Measurements from ENCODE around the gene ADAMTS13. TPM values are rescaled to one million over a fixed set of nuclear protein-coding genes. Genes with fewer than 3 reads are reported as not detected.

Gene ADAMTS13
- total RNA-seq, 6 experiments from 2014 or later, result 8.1 to 27.7 (median 11.3) TPM

- H3K36me3 ChIP-seq, result no peaks in the 10 kb centered on the region
These were observed 37.3 kb upstream of the ADAMTS13 start for GRCh38 chr9:133384736-133385321.

GRCh38 chr9:133385452-133385851 is 36.7 kb upstream of the ADAMTS13 start:
- TF ChIP-seq POLR2A (IDR thresholded peaks at IDR 0.05) (no peak), CTCF (IDR thresholded peaks at IDR 0.05) (no peak)
- intact Hi-C loops (cut with DNase I), result loop anchor here in 1 of 2 donors (10.0 kb wide), 1 partner anchor 51 kb away; the partner anchor contains the start of gene SURF6
- no peaks in the 10 kb centered on the region for H3K9me3 ChIP-seq
- no CpG with 5 or more reads among the region's 14 CpGs for WGBS (ENCODE audit: insufficient coverage, low coverage, low lambda C conversion rate, missing lambda C conversion rate)
- no peak overlapping the region for H3K27ac ChIP-seq
- H3K36me3 ChIP-seq, result no peaks in the 10 kb centered on the region
- ATAC-seq, result no peak
- DNase-seq, result no peak
- no peaks in the 10 kb centered on the region for H3K27me3 ChIP-seq
- no peaks in the 10 kb centered on the region for H3K4me1 ChIP-seq
- no peak overlapping the region for H3K4me3 ChIP-seq

More at GRCh38 chr9:133384736-133385321, 37.3 kb upstream of the ADAMTS13 start:
- WGBS (ENCODE audit: insufficient coverage, low coverage, low lambda C conversion rate, missing lambda C conversion rate), result 87% methylated on average over 13 of the region's 17 CpGs
- H3K27ac ChIP-seq, result no peak overlapping the region
- H3K4me1 ChIP-seq, result no peaks in the 10 kb centered on the region
- intact Hi-C loops (cut with DNase I), result loop anchor here in 1 of 2 donors (10.0 kb wide), 1 partner anchor 50 kb away; the partner anchor contains the start of gene SURF6
- DNase-seq, result no peak
- no peak for TF ChIP-seq POLR2A (IDR thresholded peaks at IDR 0.05)
- no peak for TF ChIP-seq CTCF (IDR thresholded peaks at IDR 0.05)
- no peak overlapping the region for H3K4me3 ChIP-seq
- no peak for ATAC-seq
- no peaks in the 10 kb centered on the region for H3K9me3 ChIP-seq
- no peaks in the 10 kb centered on the region for H3K27me3 ChIP-seq

GRCh38 chr9:133386338-133386737 is 35.8 kb upstream of the ADAMTS13 start:
- Histone ChIP-seq H3K4me1 (no peaks in the 10 kb centered on the region), H3K36me3 (no peaks in the 10 kb centered on the region), H3K27me3 (no peaks in the 10 kb centered on the region), H3K4me3 (no peak overlapping the region), H3K9me3 (no peaks in the 10 kb centered on the region), H3K27ac (no peak overlapping the region)
- no peak for DNase-seq
- intact Hi-C loops (cut with DNase I), result loop anchor here in 1 of 2 donors (10.0 kb wide), 1 partner anchor 52 kb away; the partner anchor contains the start of gene SURF6
- WGBS (ENCODE audit: insufficient coverage, low coverage, low lambda C conversion rate, missing lambda C conversion rate), result no CpG with 5 or more reads among the region's 13 CpGs
- TF ChIP-seq POLR2A (IDR thresholded peaks at IDR 0.05), result no peak
- TF ChIP-seq CTCF (IDR thresholded peaks at IDR 0.05), result no peak
- no peak for ATAC-seq

- WGBS (ENCODE audit: insufficient coverage, low coverage, low lambda C conversion rate, missing lambda C conversion rate), result 87% methylated on average over 9 of the region's 9 CpGs
- no peak for DNase-seq
- Histone ChIP-seq H3K27me3 (no peaks in the 10 kb centered on the region), H3K27ac (no peak overlapping the region), H3K4me1 (no peaks in the 10 kb centered on the region), H3K4me3 (no peak overlapping the region), H3K36me3 (no peaks in the 10 kb centered on the region), H3K9me3 (no peaks in the 10 kb centered on the region)
- no peak for TF ChIP-seq CTCF (IDR thresholded peaks at IDR 0.05)
- TF ChIP-seq POLR2A (IDR thresholded peaks at IDR 0.05), result no peak
- no peak for ATAC-seq
- intact Hi-C loops (cut with DNase I), result loop anchor here in 1 of 2 donors (10.0 kb wide), 1 partner anchor 53 kb away; the partner anchor contains the start of gene SURF6
These were observed 34.5 kb upstream of the ADAMTS13 start for GRCh38 chr9:133387680-133388079.
